DND-41 (cell line): ENCODE data around the gene FOXP4.

Experiments used
- ATAC-seq: fragments of 200-7000 bp; cut with Tn5 transposase; 3 replicates; pipeline ENCODE4 v1.9.1; 2021; ENCODE audit warnings: low read depth; ENCODE audit not compliant: insufficient read depth
- DNase-seq: peaks from one replicate; pipeline ENCODE4 v3.0.0-alpha.2; 2020
- H2AFZ ChIP-seq: 2 replicates; pipeline ENCODE4 v1.6.0; 2012; ENCODE audit warnings: low read depth, low read length
- H3K27ac ChIP-seq: 2 replicates; pipeline ENCODE4 v1.5.1; 2012; ENCODE audit warnings: low read length, inconsistent platforms
- H3K27me3 ChIP-seq: fragments of 200-600 bp; sonication (generic); 2 replicates; pipeline ENCODE4 v1.6.0; 2012; ENCODE audit warnings: low read length, mild to moderate bottlenecking, inconsistent platforms; ENCODE audit not compliant: insufficient read depth, poor library complexity
- H3K36me3 ChIP-seq: 2 replicates; pipeline ENCODE4 v1.5.1; 2012; ENCODE audit warnings: low read length, inconsistent platforms; ENCODE audit not compliant: insufficient read depth
- H3K4me1 ChIP-seq: 2 replicates; pipeline ENCODE4 v1.5.1; 2012; ENCODE audit warnings: mild to moderate bottlenecking, low read length; ENCODE audit not compliant: insufficient read depth
- H3K4me2 ChIP-seq: 2 replicates; pipeline ENCODE4 v1.6.0; 2012; ENCODE audit warnings: mild to moderate bottlenecking, moderate library complexity, low read length, inconsistent platforms; ENCODE audit not compliant: insufficient read depth
- H3K4me3 ChIP-seq, 2 experiments: fragments of 200-600 bp in 1 of 2; shearing (Covaris generic) in 1 of 2; 2 replicates each; pipeline ENCODE4 v1.5.1; 2012 to 2016; ENCODE audit warnings: inconsistent platforms in 2 of 2, low read length in 2 of 2, mild to moderate bottlenecking in 2 of 2, low read depth in 1 of 2, moderate library complexity in 1 of 2
- H3K79me2 ChIP-seq: 2 replicates; pipeline ENCODE4 v1.6.0; 2012; ENCODE audit warnings: low read length, inconsistent platforms; ENCODE audit not compliant: insufficient read depth
- H3K9ac ChIP-seq: 2 replicates; pipeline ENCODE4 v1.6.0; 2012; ENCODE audit warnings: low read depth, mild to moderate bottlenecking, inconsistent platforms, low read length, moderate library complexity
- H3K9me3 ChIP-seq: 2 replicates; pipeline ENCODE4 v1.5.1; 2012; ENCODE audit warnings: low read length, moderate library complexity, mild to moderate bottlenecking, inconsistent platforms; ENCODE audit not compliant: insufficient read depth, severe bottlenecking
- H4K20me1 ChIP-seq: 2 replicates; pipeline ENCODE4 v1.6.0; 2012; ENCODE audit warnings: low read length; ENCODE audit not compliant: insufficient read depth
- EZH2 ChIP-seq: IDR thresholded peaks from 3 replicates; pipeline ENCODE4 v1.6.1; 2012; ENCODE audit warnings: borderline replicate concordance, low read depth, mild to moderate bottlenecking, moderate library complexity, low read length, inconsistent platforms; ENCODE audit not compliant: severe bottlenecking
- TF ChIP-seq, protein P1 (sequence below): IDR thresholded peaks from 2 replicates; pipeline ENCODE4 v1.5.1; 2012; ENCODE audit warnings: borderline replicate concordance, low read length, moderate library complexity, mild to moderate bottlenecking; ENCODE audit not compliant: poor library complexity, severe bottlenecking; ENCODE audit errors: extremely low read depth

The FOXP4 gene

DNA sequence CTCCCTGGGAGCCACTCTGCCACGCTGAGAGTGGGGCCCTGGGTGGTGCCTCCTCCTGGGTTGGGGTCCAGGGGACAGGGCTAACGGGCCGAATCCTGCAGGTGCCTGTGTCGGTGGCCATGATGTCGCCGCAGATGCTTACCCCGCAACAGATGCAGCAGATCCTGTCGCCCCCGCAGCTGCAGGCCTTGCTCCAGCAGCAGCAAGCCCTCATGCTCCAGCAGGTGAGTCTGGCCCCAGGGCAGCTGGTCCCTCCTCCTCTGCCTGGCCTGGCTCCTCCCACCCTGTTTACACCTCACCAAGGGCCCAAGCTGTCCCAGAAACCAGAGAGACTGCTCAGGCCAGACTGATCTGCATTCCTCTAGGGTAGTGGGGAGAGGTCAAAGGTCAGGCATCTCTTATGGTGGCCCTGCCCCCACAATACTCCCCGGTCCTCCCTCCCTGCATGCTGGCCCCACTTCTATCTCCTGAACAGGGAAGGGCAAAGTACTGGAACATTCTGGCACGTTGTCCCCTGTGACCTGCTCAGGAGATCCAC, 38.6 kb downstream of the FOXP4 start:
- peaks cover 22% of the 10 kb centered on the region; the same call in 1 of the 2 replicates for H4K20me1 ChIP-seq
- H2AFZ ChIP-seq = no peak overlapping the region
- H3K4me1 ChIP-seq = no peaks in the 10 kb centered on the region
- H3K27me3 ChIP-seq = no peaks in the 10 kb centered on the region
- DNase-seq = no peak
- ATAC-seq = no peak
- TF ChIP-seq, protein P1, sequence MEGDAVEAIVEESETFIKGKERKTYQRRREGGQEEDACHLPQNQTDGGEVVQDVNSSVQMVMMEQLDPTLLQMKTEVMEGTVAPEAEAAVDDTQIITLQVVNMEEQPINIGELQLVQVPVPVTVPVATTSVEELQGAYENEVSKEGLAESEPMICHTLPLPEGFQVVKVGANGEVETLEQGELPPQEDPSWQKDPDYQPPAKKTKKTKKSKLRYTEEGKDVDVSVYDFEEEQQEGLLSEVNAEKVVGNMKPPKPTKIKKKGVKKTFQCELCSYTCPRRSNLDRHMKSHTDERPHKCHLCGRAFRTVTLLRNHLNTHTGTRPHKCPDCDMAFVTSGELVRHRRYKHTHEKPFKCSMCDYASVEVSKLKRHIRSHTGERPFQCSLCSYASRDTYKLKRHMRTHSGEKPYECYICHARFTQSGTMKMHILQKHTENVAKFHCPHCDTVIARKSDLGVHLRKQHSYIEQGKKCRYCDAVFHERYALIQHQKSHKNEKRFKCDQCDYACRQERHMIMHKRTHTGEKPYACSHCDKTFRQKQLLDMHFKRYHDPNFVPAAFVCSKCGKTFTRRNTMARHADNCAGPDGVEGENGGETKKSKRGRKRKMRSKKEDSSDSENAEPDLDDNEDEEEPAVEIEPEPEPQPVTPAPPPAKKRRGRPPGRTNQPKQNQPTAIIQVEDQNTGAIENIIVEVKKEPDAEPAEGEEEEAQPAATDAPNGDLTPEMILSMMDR = no peak
- no peak for TF ChIP-seq EZH2
- H3K9ac ChIP-seq = no peak overlapping the region
- no peaks in the 10 kb centered on the region for H3K79me2 ChIP-seq
- no peak overlapping the region for H3K4me3 ChIP-seq
- no peak overlapping the region; the same call in 1 of the 2 replicates for H3K27ac ChIP-seq
- H3K9me3 ChIP-seq = no peaks in the 10 kb centered on the region
- H3K4me2 ChIP-seq = no peak overlapping the region
- peaks cover 93% of the 10 kb centered on the region for H3K36me3 ChIP-seq

DNA sequence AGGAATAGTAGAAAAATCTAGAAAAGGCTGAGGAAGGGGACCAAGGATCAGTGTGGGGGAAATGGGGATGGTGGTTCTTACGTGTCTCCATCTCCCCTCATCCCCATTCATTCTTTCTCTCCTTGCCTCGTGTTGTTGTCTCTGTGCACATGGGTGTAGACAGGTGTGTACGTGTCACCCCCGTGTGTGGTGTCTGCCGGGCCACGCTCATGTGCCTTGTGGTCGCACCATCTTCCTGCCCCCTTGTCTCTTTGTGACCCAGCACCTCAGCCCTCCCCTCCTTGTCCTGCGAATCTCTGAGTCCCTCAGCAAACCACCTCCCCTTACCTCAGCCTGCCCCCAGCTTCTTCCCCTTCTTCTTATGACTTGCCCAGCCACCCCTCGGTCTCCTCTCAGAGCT, 39.4 kb downstream of the FOXP4 start:
- no peak; the same call in 2 of the 3 replicates for ATAC-seq
- Histone ChIP-seq H3K9ac (no peak overlapping the region), H3K27ac (no peak overlapping the region; the same call in 1 of the 2 replicates), H2AFZ (no peak overlapping the region), H3K9me3 (no peaks in the 10 kb centered on the region), H3K79me2 (no peaks in the 10 kb centered on the region), H3K4me1 (no peaks in the 10 kb centered on the region), H3K4me3 (no peak overlapping the region), H4K20me1 (peaks cover 21% of the 10 kb centered on the region; the same call in 1 of the 2 replicates), H3K4me2 (no peak overlapping the region), H3K27me3 (no peaks in the 10 kb centered on the region), H3K36me3 (peaks cover 95% of the 10 kb centered on the region)
- DNase-seq = no peak
- TF ChIP-seq EZH2 = no peak
- TF ChIP-seq, protein P1 = no peak

DNA sequence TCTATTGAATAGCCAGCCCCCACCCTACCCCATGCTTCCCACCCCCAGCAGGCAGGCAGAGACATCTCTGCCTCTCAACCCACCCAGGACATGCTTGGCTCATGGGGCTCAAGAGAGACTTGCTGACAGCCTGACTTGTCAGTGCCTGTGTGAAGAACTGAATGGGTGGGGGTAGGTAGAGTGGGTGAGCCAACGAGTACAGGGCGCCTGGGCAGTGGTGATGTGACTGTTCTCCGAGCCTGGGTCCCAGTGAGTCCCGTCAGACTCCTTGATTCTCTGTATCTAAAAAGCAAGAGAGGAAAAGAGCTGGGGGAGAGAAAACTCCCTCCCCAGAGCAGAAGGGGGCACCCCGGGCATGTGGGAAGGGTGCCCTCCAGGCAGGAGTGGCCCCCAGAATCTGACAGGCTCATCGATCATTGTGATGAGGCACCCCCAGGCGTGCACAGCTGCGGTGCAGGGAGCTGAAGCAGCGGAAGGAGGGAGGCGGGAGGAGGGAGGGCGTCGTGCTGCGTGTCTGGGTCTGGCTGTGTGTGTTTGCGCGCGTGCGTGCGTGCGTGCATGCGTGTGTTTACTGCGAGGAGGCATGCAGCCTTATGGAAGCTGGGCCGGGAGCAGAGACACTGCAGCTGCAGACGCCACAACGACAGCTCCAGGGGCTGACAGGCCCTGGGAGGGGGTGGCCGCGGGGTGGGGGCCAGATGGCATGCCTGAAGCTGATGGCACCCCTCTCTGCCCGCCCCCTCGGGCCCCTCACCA, 40.2 kb downstream of the FOXP4 start:
- Histone ChIP-seq H3K4me1 (no peaks in the 10 kb centered on the region), H3K9ac (no peak overlapping the region), H3K79me2 (no peaks in the 10 kb centered on the region), H3K4me2 (no peak overlapping the region), H4K20me1 (peaks cover 19% of the 10 kb centered on the region; the same call in 1 of the 2 replicates), H3K36me3 (peaks cover 95% of the 10 kb centered on the region), H2AFZ (no peak overlapping the region), H3K4me3 (no peak overlapping the region), H3K27me3 (no peaks in the 10 kb centered on the region), H3K27ac (no peak overlapping the region), H3K9me3 (no peaks in the 10 kb centered on the region)
- no peak for TF ChIP-seq EZH2
- TF ChIP-seq, protein P1 = no peak
- DNase-seq (no peak), ATAC-seq (no peak)
